Measurements from ENCODE around the gene WWC2.

WWC2 gene

DNA sequence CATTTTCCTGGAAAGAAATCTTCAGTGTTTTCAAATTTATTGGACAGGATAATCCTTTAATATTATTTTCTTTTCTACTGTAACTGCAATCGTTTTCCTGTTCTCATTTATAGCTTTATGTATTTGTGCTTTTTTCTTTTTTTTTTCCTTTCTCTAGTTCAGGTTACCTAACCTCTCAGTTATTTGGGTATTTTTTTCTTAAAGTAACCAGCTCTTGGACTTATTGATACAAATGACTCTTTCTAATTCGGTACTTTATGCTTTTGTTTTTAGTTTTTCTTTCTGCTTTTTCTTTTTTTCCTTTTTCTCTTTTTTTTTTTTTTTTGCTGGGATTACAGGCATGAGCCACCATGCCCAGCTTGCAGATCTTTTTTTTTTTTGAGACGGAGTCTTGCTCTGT lies 25.2 kb downstream of the WWC2 start:
- no peaks in the 10 kb centered on the region for H4K20me1 ChIP-seq (ENCODE audit: insufficient read depth, low read length)
- H3K27me3 ChIP-seq (ENCODE audit: insufficient read depth, low read length, poor library complexity), result peaks cover 4% of the 10 kb centered on the region
- no peaks in the 10 kb centered on the region for H3K79me2 ChIP-seq (ENCODE audit: insufficient read depth, low read length)
- TF ChIP-seq EZH2 (IDR thresholded peaks at IDR 0.05; ENCODE audit: borderline replicate concordance, low read depth, low read length, severe bottlenecking) (no peak), CTCF (IDR thresholded peaks at IDR 0.05; ENCODE audit: borderline replicate concordance, extremely low read depth, low read length, poor library complexity, severe bottlenecking) (no peak)
- H3K9me3 ChIP-seq (ENCODE audit: insufficient read depth, low read length, severe bottlenecking), result no peaks in the 10 kb centered on the region
- H3K27ac ChIP-seq (ENCODE audit: low read length), result no peak overlapping the region
- no peaks in the 10 kb centered on the region for H3K4me1 ChIP-seq (ENCODE audit: insufficient read depth, low read length)
- H3K4me3 ChIP-seq (ENCODE audit: low read depth in 1 of 2, low read length in 2 of 2), result no peak overlapping the region
- no peak overlapping the region for H3K4me2 ChIP-seq (ENCODE audit: insufficient read depth, low read length)
- no peaks in the 10 kb centered on the region for H3K36me3 ChIP-seq (ENCODE audit: insufficient read depth, low read length)
- H3K9ac ChIP-seq (ENCODE audit: low read depth, low read length), result no peak overlapping the region
- DNase-seq (no peak), ATAC-seq (ENCODE audit: insufficient read depth, low read depth) (no peak)
- H2AFZ ChIP-seq (ENCODE audit: low read depth, low read length), result no peak overlapping the region

DNA sequence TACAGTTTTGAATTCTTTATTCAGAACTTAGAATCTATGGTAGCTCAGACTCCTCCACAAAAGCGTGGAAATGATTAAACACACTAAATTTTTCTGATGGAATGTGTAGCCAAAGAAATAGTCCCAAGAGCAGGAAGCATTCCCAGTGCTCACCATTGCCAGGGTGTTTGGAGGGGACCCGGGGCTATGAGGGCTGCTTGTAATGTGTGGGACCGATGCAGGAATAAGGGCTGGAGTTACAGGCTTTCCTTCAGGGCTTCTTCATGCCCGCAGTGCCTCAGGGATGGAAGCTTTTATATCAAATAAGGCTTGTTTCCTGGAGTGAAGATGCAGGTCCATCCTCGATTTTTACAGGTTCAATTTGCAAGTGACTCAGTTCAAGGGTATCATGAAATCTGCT lies 25.8 kb downstream of the WWC2 start:
- no peaks in the 10 kb centered on the region for H3K9me3 ChIP-seq (ENCODE audit: insufficient read depth, low read length, severe bottlenecking)
- TF ChIP-seq EZH2 (IDR thresholded peaks at IDR 0.05; ENCODE audit: borderline replicate concordance, low read depth, low read length, severe bottlenecking) (no peak), CTCF (IDR thresholded peaks at IDR 0.05; ENCODE audit: borderline replicate concordance, extremely low read depth, low read length, poor library complexity, severe bottlenecking) (no peak)
- H3K9ac ChIP-seq (ENCODE audit: low read depth, low read length), result no peak overlapping the region
- H3K4me1 ChIP-seq (ENCODE audit: insufficient read depth, low read length), result no peaks in the 10 kb centered on the region
- no peak overlapping the region for H2AFZ ChIP-seq (ENCODE audit: low read depth, low read length)
- no peaks in the 10 kb centered on the region for H3K36me3 ChIP-seq (ENCODE audit: insufficient read depth, low read length)
- H4K20me1 ChIP-seq (ENCODE audit: insufficient read depth, low read length), result no peaks in the 10 kb centered on the region
- H3K4me3 ChIP-seq (ENCODE audit: low read depth in 1 of 2, low read length in 2 of 2), result no peak overlapping the region
- H3K4me2 ChIP-seq (ENCODE audit: insufficient read depth, low read length), result no peak overlapping the region
- no peaks in the 10 kb centered on the region for H3K79me2 ChIP-seq (ENCODE audit: insufficient read depth, low read length)
- DNase-seq, result no peak
- peaks cover 4% of the 10 kb centered on the region for H3K27me3 ChIP-seq (ENCODE audit: insufficient read depth, low read length, poor library complexity)
- no peak overlapping the region for H3K27ac ChIP-seq (ENCODE audit: low read length)
- ATAC-seq (ENCODE audit: insufficient read depth, low read depth), result no peak

DNA sequence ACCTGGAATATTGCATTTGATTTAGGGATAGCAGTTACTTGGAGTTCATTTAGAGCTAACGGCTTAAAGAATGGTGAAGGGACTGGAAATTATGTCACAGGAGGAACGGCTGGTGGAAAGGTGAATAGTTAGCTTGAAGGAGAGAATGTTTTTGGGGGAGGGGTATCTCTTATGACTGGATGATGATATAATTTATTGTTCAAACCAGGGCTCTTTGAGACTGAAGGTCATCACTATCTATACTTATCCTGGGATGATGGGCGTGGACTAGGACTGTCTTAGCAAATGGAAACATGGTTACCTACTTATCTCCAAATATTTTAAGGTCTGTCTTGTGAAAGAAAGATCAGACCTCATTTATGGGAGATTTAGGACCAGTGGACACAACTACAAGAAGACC lies 30.1 kb downstream of the WWC2 start:
- H3K36me3 ChIP-seq (ENCODE audit: insufficient read depth, low read length), result no peaks in the 10 kb centered on the region
- H3K27ac ChIP-seq (ENCODE audit: low read length), result no peak overlapping the region
- H4K20me1 ChIP-seq (ENCODE audit: insufficient read depth, low read length), result no peaks in the 10 kb centered on the region
- H3K9ac ChIP-seq (ENCODE audit: low read depth, low read length), result no peak overlapping the region
- H2AFZ ChIP-seq (ENCODE audit: low read depth, low read length), result no peak overlapping the region
- H3K4me2 ChIP-seq (ENCODE audit: insufficient read depth, low read length), result no peak overlapping the region
- ATAC-seq (ENCODE audit: insufficient read depth, low read depth), result no peak
- DNase-seq, result no peak
- no peak overlapping the region for H3K4me3 ChIP-seq (ENCODE audit: low read depth in 1 of 2, low read length in 2 of 2)
- no peaks in the 10 kb centered on the region for H3K9me3 ChIP-seq (ENCODE audit: insufficient read depth, low read length, severe bottlenecking)
- TF ChIP-seq EZH2 (IDR thresholded peaks at IDR 0.05; ENCODE audit: borderline replicate concordance, low read depth, low read length, severe bottlenecking), result no peak
- TF ChIP-seq CTCF (IDR thresholded peaks at IDR 0.05; ENCODE audit: borderline replicate concordance, extremely low read depth, low read length, poor library complexity, severe bottlenecking), result no peak
- H3K79me2 ChIP-seq (ENCODE audit: insufficient read depth, low read length), result no peaks in the 10 kb centered on the region
- H3K27me3 ChIP-seq (ENCODE audit: insufficient read depth, low read length, poor library complexity), result peaks cover 4% of the 10 kb centered on the region
- H3K4me1 ChIP-seq (ENCODE audit: insufficient read depth, low read length), result no peaks in the 10 kb centered on the region

GRCh38 chr4:183129675-183130074 lies 30.6 kb downstream of the WWC2 start:
- no peak overlapping the region for H3K4me3 ChIP-seq (ENCODE audit: low read depth in 1 of 2, low read length in 2 of 2)
- peaks cover 4% of the 10 kb centered on the region for H3K27me3 ChIP-seq (ENCODE audit: insufficient read depth, low read length, poor library complexity)
- DNase-seq (no peak), ATAC-seq (ENCODE audit: insufficient read depth, low read depth) (no peak)
- TF ChIP-seq CTCF (IDR thresholded peaks at IDR 0.05; ENCODE audit: borderline replicate concordance, extremely low read depth, low read length, poor library complexity, severe bottlenecking) (no peak), EZH2 (IDR thresholded peaks at IDR 0.05; ENCODE audit: borderline replicate concordance, low read depth, low read length, severe bottlenecking) (no peak)
- no peak overlapping the region for H3K27ac ChIP-seq (ENCODE audit: low read length)
- H3K4me2 ChIP-seq (ENCODE audit: insufficient read depth, low read length), result no peak overlapping the region
- no peak overlapping the region for H2AFZ ChIP-seq (ENCODE audit: low read depth, low read length)
- no peaks in the 10 kb centered on the region for H3K79me2 ChIP-seq (ENCODE audit: insufficient read depth, low read length)
- H3K4me1 ChIP-seq (ENCODE audit: insufficient read depth, low read length), result no peaks in the 10 kb centered on the region
- H4K20me1 ChIP-seq (ENCODE audit: insufficient read depth, low read length), result no peaks in the 10 kb centered on the region
- no peaks in the 10 kb centered on the region for H3K36me3 ChIP-seq (ENCODE audit: insufficient read depth, low read length)
- H3K9ac ChIP-seq (ENCODE audit: low read depth, low read length), result no peak overlapping the region
- H3K9me3 ChIP-seq (ENCODE audit: insufficient read depth, low read length, severe bottlenecking), result no peaks in the 10 kb centered on the region
